Pericardium fibroblast (primary cell): ENCODE results near the gene MARCHF6. TPM values are rescaled to one million over a fixed set of nuclear protein-coding genes. Genes with fewer than 3 reads are reported as not detected.

Experiments
- total RNA-seq: library from RNA; depleted of rRNA; stranded (reverse); fragments of >200 nt; gene quantifications from 2 replicates; pipeline ENCODE4 v1.2.3, GENCODE V29; 2015

The MARCHF6 gene, protein sequence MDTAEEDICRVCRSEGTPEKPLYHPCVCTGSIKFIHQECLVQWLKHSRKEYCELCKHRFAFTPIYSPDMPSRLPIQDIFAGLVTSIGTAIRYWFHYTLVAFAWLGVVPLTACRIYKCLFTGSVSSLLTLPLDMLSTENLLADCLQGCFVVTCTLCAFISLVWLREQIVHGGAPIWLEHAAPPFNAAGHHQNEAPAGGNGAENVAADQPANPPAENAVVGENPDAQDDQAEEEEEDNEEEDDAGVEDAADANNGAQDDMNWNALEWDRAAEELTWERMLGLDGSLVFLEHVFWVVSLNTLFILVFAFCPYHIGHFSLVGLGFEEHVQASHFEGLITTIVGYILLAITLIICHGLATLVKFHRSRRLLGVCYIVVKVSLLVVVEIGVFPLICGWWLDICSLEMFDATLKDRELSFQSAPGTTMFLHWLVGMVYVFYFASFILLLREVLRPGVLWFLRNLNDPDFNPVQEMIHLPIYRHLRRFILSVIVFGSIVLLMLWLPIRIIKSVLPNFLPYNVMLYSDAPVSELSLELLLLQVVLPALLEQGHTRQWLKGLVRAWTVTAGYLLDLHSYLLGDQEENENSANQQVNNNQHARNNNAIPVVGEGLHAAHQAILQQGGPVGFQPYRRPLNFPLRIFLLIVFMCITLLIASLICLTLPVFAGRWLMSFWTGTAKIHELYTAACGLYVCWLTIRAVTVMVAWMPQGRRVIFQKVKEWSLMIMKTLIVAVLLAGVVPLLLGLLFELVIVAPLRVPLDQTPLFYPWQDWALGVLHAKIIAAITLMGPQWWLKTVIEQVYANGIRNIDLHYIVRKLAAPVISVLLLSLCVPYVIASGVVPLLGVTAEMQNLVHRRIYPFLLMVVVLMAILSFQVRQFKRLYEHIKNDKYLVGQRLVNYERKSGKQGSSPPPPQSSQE
- 27.7 and 120 TPM in 2 replicates for total RNA-seq

DNA sequence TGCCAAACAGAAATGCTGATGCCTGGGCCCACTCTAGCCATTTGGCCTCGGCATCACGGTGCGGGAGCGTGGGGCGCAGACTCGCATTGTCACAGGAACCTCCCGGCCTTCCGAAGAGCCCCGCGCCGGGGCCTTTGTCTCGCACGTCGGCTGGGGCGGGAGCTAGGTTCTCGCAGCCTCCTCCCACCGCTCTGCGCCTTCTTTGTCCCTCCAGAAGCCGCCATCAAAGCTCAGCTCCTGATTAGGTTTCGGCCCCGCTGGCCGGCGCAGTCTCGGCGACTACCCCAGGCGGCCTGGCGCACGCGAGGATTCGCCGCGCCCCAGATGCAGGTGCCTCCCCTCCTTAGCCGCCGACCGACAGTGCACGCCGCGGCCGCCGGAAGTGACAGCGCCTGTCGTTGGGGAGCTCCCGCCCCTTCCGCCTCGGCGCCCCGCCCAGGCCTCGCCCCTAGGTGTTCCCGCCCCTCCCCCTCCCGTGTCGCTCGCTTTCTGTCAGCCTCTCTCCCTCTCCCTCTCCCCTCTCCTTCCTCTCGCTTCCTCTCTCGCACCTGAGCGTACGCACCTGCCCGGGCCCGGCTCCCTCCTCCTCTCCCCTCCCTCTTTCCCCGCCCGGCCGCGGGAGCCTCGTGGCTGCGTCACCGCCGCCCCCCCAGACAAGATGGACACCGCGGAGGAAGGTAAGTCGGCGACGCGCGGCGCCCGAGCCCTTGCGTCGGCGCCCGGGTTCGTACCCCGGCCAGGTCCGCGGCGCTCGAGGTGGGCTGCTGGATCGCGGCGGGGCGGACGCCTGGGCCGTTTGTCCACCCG is at the start of gene MARCHF6:
MARCHF6 (plus strand) TSS at position 455 of the 807 bp plus-strand sequence; CDS start at position 659, 204 bp downstream.

DNA sequence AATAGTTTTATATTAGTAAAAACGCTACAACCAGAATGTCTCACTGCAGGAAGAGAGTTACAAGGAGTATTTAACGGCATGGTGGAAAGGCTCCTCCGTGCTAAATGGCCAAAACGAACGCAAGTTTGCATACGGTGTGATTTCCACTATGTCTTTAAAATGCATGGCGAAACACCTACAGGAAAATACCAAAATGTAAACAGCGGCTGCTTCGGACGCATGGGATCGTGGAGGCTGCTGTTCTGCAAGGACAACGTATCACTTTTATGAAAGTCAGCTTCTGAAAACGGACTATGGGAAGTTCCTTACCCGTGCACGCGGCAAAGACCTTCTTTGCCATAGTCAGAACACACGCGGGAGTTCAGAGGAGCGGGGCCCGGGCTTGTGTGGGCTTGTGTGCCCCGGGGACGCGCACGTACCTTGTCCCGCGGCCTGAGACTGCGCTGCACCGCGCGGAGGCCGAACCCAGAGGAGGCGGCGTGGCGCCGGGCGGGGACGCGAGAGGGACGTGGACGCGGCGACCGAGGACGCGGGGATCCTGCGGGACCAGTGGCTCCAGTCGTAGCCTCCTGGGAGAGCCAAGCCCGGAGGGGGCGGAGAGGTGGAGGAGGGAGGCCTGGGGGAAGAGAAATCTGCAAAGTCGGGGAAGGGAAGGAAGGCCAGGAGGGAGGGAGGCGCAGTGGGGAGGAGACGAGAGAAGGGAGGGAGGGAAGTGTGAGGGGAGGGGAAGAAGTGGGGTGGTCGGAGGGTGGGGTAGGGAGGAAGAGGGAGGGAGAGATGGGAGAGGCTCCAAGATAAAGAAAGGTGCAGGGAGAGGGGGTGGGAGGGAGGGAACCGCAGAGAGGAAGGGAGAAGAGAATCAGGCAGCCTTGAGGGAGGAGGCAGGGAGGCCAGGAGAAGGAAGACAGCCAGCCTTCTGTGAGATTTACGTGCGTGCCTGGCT is 46.0 kb upstream of the MARCHF6 start, which contains the start of gene CMBL:
CMBL (minus strand) TSS at position 697 of the 943 bp plus-strand sequence. CDS start 17,140 bp downstream, outside the sequence.

Other genes with a start within 250 kb of the MARCHF6 start
- 7.5 and 10.9 TPM in 2 replicates for gene ATPSCKMT, start 103.8 kb upstream of the MARCHF6 start, total RNA-seq
- 210 and 226 TPM in 2 replicates for gene CCT5, start 103.4 kb upstream of the MARCHF6 start, total RNA-seq
- gene CMBL, start 45.8 kb upstream of the MARCHF6 start, total RNA-seq: 5.6 and 14.0 TPM in 2 replicates
- 0.09 TPM in 1 of 2 replicates, not detected in the other for gene ROPN1L, start 88.2 kb downstream of the MARCHF6 start, total RNA-seq
- 6.4 and 7.4 TPM in 2 replicates for gene ANKRD33B, start 210.4 kb downstream of the MARCHF6 start, total RNA-seq